Activated CD4-positive, alpha-beta T cell treated with anti-CD3 and anti-CD28 coated beads for 48 hours (primary cell): ENCODE results near the gene TMEM141.
A peak's percentile ranks its signal among the peaks of the same experiment; 100 is the strongest.
"Not testable (repeated sequence)": the region's sequence is repeated elsewhere in the genome, so short reads cannot be mapped to it uniquely, and the experiment has no call there.

Experiments
- DNase-seq: peaks from one replicate; pipeline ENCODE4 v3.0.0-alpha.2; 2020

Gene TMEM141

DNA sequence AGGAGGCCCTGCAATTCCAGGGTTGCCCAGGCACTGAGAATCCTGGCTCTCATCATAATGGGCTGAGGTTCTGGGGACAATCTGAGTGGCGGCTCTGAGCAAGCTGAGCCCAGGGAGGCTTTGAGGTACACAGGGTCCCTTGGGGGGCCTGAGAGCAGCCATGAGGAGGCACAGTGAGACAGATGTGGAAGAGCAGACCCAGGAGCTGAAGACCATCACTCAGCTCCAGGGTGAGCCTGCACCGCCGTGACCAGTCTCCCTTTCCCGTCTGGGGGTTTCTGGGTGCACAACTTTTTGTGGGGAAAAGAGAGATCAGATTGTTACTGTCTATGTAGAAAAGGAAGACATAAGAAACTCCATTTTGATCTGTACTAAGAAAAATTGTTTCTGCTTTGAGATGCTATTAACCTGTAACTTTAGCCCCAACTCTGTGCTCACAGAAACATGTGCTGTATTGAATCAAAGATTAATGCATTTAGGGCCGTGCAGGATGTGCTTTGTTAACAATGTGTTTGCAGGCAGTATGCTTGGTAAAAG is 5.2 kb downstream of the TMEM141 start, which contains the start of gene CCDC183:
CCDC183 (plus strand) TSS at position 101 of the 537 bp plus-strand sequence; CDS start at position 161, 60 bp downstream.
- DNase-seq: no peak

GRCh38 chr9:136796775-136797347 is 5.7 kb downstream of the TMEM141 start:
- DNase-seq: not testable (repeated sequence)

GRCh38 chr9:136798708-136799078 is 7.5 kb downstream of the TMEM141 start:
- DNase-seq: no peak

DNA sequence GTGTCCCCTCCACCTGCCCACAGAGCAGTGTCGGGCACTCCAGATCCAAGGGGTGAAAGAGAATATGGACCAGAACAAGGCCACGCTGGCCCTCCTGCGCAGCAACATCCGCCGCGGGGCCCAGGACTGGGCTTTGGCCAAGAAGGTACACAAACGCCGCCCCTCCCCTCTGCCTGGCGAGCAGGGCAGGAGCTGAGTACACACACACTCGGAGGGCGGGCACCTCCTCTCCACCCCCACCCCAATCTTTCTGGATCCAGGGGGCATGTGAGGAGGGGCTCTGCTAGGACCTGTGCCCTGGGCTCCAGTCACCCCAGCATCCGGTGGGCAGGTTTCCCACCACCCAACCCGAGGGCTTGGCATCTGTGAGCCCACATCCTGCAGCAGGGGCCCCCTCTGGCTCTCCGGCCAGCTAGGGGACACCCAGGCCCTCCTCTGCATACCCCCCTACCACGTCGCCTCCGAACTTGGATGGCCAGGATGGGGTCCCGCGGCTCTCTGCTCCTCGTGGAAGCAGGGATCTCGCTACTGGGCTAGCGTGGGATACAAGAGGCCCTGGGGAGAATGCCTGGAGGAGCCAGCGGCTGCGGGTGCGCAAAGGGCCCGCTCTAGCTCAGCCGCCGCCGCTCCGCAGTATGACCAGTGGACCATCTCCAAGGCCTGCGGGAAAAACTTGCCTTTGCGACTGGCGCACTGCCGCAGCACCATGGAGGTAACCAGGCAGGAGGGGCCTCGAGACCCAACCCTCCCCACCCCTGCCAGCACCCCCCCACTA is 8.1 kb downstream of the TMEM141 start:
- DNase-seq: no peak

- DNase-seq: peak; percentile 90
These were observed 8.9 kb downstream of the TMEM141 start for GRCh38 chr9:136799854-136800657.

GRCh38 chr9:136802321-136802720 is 11.2 kb downstream of the TMEM141 start:
- no peak for DNase-seq

DNA sequence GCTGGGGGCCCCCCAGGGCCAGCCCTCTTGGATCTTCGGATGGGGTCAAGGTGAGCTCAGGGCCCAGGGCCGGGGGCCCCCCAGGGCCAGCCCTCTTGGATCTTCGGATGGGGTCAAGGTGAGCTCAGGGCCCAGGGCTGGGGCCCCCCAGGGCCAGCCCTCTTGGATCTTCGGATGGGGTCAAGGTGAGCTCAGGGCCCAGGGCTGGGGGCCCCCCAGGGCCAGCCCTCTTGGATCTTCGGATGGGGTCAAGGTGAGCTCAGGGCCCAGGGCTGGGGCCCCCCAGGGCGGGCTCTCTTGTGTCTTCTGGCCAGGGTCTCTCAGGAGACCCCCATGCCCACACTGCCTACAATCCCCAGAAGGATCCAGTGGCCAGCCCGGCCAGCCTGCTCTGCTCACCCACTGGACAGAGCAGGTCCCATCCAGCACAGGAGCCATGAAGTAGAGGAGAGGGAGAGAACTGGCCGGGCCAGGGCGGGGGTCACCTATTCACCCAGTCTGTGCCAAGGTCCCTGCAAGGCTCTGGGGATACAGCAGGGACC is 11.9 kb downstream of the TMEM141 start:
- not testable (repeated sequence) for DNase-seq

DNA sequence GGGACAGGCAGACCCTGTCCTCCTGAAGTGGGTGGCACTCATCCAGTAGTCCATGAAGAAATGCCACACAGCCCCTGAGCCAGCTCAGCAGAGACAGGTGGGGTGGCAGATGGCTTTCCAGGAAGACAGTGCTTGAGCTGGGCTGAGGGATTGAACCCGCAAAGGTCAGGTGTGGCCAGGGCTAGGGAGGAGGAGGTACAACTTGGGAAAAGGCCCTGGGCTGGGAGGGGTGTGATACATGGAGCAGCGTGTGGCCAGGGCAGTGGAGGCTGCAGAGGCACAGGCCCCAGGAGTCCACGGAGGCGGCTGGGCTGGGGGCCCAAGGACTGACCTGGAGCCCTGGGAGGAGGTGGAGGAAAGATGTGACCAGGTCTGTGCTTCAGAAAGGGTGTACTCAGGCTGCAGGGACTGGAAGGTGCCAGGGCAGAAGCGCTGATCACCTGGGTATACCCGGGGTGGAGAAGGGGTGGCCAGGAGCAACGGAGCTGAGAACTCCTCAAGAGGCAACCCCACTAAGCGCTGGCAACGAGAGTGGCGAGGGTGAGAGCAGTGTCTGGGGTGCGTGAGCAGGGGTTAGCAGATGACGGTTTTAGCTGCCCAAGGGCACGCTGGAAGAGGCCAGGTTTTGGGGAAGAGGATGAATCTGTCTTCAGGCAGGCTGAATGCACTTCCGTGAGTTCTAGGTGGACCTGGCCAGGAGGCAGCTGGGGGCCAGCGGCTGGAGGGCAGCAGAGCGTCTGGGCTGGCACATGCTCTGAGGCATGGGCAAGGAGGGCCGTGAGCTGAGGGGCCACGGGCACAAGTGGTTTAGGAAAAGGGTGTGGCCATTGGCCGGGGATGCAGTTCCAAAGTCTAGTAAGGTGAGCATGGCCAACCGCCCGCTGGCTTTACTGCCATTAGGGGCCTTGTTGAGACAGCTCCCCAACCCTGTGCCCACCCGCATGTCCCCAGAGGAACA is 12.7 kb downstream of the TMEM141 start:
- DNase-seq: no peak

DNA sequence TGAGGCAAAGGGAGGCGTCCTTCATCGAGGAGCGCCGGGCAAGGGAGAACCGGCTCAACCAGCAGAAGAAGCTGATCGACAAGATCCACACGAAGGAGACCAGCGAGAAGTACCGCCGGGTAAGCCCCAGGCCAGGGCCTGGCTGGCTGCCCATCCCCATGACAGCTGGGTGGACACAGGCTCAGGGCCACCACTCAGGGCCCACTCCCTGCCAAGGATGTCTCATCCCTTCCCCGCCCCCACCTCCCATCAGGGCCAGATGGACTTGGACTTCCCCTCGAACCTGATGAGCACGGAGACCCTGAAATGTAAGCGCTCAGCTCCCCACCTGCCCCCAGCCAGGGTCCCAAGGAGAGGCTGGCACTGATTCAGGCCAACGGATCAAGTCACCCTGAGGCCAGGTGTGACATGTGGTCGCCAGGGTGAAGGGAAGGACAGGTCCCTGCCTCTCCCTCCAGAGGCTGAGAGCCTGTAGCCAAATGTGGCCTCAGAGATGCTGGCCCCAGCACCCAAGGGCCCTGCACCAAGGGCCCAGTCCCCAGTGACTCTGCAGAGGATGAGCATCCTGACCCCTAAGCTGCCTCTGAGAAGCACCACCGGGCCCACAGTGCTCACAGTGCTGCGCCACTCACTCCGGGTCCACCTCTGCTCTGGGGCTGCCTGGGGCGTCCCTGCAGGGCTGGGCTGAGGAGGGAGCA is 13.5 kb downstream of the TMEM141 start:
- DNase-seq: no peak

- no peak for DNase-seq
These were observed 14.1 kb downstream of the TMEM141 start for GRCh38 chr9:136805207-136805740.

- DNase-seq: no peak
These were observed 14.9 kb downstream of the TMEM141 start for GRCh38 chr9:136806067-136806466.

DNA sequence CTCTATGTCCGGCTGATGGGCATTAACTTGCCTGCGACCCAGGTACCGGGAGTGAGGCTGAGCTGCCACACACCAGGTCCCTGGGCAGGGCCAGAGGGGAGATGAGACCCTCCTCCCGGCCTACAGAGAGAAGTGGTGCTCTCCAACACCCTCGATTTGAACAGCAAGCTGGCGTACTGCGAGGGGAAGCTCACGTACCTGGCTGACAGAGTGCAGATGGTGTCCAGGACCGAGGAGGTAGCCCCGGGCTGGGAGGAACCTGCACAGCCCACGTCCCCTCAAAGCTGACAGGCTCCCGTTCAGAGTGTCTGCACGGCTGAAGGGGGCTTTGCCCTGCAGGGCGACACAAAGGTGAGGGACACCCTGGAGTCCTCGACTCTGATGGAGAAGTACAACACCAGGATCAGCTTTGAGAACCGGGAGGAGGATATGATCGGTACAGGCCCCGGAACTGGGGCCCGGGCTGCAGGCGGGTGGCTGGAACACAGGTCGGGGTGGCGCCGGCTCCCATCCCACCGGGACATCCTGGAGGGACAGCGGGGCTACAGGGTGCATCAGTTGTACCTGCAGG is 15.6 kb downstream of the TMEM141 start:
- no peak for DNase-seq

DNA sequence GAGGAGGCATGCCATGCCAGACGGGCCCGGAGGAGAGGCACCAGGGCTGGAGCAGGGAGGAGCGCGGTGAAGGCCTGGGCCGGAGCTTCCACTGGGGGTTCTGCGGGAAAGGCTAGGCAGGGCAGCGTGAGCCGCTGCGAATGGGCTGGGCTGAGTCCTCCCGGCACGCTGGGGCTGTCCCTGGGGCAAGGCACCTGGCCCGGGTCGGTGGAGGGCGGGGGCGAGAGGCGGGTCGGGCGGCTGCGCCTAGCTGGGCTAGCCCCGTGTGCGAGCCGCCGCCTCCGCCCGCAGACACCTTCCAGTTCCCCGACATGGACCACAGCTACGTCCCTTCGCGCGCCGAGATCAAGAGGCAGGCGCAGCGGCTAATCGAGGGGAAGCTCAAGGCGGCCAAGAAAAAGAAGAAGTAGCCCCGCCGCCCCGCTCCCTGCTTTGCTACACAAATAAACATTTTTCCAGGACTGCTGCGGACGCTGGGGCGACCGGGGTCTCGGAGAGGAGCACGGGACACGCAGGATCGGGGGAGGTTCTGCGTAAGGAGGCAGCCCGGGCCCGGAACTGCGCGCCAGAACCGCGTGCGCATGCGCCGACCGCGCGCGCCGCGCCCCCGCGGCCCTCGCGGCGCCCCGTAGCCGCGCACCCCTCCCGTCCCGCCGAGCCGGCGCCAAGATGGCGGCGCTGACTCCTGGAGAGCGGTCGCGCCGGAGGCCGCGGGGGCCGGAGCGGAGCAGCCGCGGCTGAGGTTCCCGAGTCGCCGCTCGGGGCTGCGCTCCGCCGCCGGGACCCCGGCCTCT is 16.3 kb downstream of the TMEM141 start, which contains the start of gene RABL6:
RABL6 (plus strand) TSS at position 668 of the 794 bp plus-strand sequence. CDS start 249 bp downstream, outside the sequence.
- peak; percentile 83 for DNase-seq

- DNase-seq: peak; percentile 47
These were observed 17.1 kb downstream of the TMEM141 start for GRCh38 chr9:136808075-136808805.

- DNase-seq: no peak
These were observed 17.6 kb downstream of the TMEM141 start for GRCh38 chr9:136808806-136809158.

DNA sequence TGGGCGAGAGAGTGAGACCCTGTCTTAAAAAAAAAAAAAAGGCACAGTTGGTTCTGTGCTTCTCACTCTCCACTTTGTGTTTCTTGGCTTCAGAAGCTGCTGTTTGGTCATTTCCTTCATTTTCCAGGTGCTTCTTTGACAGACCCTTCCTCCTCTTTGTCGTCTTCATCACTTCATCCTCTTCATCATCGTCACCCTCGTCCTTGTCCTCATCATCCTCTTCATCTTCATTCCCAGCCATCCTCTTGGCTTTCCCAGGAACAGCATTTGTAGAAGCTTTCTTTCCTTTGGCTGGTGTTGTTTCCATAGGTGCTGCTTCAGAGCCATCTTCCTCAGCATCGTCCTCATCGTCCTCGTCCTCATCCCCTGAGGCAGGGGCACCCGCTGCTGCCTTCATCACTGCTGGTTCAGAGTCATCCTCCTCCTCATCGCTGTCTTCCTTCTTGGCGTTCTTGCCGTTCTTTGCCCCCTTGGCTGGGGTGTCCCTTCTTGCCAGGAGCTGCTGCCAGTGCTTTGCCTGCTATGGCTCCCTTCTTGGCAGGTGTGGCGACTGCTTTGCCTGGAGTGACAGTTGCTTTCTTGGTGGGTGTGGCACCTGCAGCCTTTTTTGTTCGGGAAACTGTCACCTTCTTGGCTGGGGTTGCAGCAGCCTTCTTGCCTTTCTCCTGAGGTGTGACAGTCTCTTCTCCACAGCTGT is 23.7 kb downstream of the TMEM141 start:
- no peak for DNase-seq

DNA sequence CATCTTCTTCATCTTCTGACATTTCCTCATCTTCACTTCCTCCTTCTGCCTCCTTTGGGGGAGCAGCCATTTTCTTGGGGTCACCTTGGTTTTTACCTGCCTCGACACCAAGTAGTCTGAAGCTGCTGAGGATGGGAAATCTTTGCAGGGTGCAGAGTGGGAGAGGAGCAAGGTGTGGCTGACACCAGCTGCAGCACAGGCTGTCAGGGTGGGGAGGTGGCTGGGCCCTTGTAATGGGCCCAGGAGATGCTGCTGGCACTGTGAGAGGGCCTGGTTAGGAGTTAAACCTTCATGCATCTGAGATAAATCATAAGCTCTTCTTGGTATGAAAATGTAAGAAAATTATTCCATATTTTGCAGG is 24.3 kb downstream of the TMEM141 start:
- no peak for DNase-seq
